Peyer's patch (tissue), 4 donors: ENCODE data around the gene NECAB2.
A peak's percentile ranks its signal among the peaks of the same experiment; 100 is the strongest.

Experiments
- CTCF ChIP-seq, 6 experiments: fragments of 450-650 bp in 4 of 6; fragments of 200-600 bp in 2 of 6; sonication (generic) in 1 of 6; IDR thresholded peaks; one replicate each; pipeline ENCODE4 v1.5.1; 2017 to 2019; ENCODE audit warnings: antibody characterized with exemption in 6 of 6, mild to moderate bottlenecking in 3 of 6, moderate library complexity in 1 of 6
- POLR2A ChIP-seq, 2 donors: fragments of 450-650 bp; IDR thresholded peaks; one replicate each; pipeline ENCODE4 v1.5.1; 2017; ENCODE audit warnings: antibody characterized with exemption in 2 of 2, mild to moderate bottlenecking in 2 of 2, moderate library complexity in 2 of 2

DNA sequence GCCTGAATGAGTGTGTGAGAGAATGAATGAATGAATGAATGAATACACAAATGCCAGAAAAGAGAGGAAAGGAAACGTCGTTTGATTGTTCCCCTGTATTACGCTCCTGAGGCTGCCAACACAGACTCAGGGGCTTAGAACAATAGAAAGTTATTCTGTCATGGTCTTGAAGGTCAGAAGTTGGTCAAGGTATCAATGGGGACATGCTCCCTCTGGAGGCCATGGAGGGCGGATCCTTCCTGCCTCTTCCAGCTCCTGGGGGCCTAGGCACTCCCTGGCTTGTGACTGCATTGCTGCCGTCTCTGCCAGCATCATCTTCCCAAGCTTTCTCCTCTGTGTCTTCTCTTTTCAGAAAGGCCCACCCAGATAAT, 76.1 kb downstream of the NECAB2 start:
- peak in 3 of 6 experiments; percentile 16 to 31 (median 23) for TF ChIP-seq CTCF (IDR thresholded peaks at IDR 0.05)
- no peak for TF ChIP-seq POLR2A (IDR thresholded peaks at IDR 0.05)
